Measurements from ENCODE around the gene KRT74. TPM values are rescaled to one million over a fixed set of nuclear protein-coding genes. Genes with fewer than 3 reads are reported as not detected.

The KRT74 gene
- total RNA-seq, 4 donors from 2014 or later, result not detected

DNA sequence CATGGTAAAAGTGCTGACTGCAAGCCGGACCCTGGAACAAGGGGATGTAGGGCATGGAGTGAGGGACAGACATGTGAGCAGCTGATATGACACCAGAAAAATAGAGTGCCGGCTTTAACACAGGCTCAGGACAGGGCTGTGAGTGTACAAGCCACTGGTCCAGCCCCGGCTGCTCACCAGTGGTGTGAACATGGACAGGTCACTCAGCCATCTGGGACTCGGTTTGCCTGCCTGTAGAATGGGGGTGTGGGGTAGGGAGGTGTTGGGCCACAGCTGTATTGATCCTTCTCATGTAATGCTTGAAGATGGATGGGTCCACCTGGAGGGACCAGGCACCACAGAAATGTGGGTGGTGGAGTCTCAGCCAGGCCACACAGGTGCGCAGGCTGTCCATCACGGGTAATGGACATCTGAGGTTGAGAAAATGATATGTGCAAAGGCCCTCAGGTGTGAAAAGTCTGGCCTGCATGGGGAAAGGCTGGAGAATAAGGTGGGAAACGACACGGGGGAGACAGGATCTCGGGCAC lies 10.6 kb upstream of the KRT74 start:
- Histone ChIP-seq H3K4me1 (no peaks in the 10 kb centered on the region), H3K36me3 (no peaks in the 10 kb centered on the region), H3K9me3 (no peaks in the 10 kb centered on the region), H3K27me3 (no peaks in the 10 kb centered on the region), H3K27ac (no peak overlapping the region), H3K4me3 (no peak overlapping the region)
- intact Hi-C loops (cut with DNase I; ENCODE audit: low total_unique reads) (loop anchor here (5.0 kb wide), 1 partner anchor 293 kb away; no protein-coding TSS in a partner anchor), in situ Hi-C loops (cut with MboI; ENCODE audit: low sequenced_read_pairs in 4 of 4) (loop anchor here in 1 of 4 donors (25.0 kb wide), 2 partner anchors 303 to 403 kb away; no protein-coding TSS in a partner anchor)
- ATAC-seq (no peak), DNase-seq (no peak)
- TF ChIP-seq, protein P1, sequence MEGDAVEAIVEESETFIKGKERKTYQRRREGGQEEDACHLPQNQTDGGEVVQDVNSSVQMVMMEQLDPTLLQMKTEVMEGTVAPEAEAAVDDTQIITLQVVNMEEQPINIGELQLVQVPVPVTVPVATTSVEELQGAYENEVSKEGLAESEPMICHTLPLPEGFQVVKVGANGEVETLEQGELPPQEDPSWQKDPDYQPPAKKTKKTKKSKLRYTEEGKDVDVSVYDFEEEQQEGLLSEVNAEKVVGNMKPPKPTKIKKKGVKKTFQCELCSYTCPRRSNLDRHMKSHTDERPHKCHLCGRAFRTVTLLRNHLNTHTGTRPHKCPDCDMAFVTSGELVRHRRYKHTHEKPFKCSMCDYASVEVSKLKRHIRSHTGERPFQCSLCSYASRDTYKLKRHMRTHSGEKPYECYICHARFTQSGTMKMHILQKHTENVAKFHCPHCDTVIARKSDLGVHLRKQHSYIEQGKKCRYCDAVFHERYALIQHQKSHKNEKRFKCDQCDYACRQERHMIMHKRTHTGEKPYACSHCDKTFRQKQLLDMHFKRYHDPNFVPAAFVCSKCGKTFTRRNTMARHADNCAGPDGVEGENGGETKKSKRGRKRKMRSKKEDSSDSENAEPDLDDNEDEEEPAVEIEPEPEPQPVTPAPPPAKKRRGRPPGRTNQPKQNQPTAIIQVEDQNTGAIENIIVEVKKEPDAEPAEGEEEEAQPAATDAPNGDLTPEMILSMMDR (IDR thresholded peaks at IDR 0.05 in 4 of 5, conservative IDR thresholded peaks at IDR 0.05 in 1 of 5), result no peak
- TF ChIP-seq POLR2A (IDR thresholded peaks at IDR 0.05), result no peak

DNA sequence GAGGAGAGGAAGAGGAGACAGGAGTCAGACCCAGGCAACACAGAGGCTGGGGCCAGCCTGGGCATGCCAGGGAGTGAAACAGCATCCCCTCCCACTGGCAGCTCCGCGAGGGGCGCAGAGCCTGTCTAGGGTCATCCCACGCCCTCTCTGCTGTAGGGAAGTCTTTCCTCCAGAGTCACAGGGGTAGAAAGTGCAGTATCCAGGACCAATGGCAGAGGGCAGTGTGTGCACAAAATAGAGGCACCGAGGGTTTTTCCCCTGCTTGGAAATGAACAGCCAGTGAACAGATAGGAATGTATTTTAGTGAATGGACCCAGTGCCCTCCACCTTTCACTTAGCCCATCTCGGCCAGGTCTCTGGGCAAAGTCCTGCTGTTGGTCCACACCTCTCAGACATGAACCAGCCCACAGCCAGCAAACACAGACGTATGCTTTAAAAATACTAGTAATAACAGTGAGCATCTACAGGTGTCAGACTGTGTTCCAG lies 9.4 kb upstream of the KRT74 start:
- intact Hi-C loops (cut with DNase I; ENCODE audit: low total_unique reads), result loop anchor here (5.0 kb wide), 1 partner anchor 294 kb away; no protein-coding TSS in a partner anchor
- no peaks in the 10 kb centered on the region for H3K27me3 ChIP-seq
- peak in 1 of 2 donors; percentile 11 for DNase-seq

DNA sequence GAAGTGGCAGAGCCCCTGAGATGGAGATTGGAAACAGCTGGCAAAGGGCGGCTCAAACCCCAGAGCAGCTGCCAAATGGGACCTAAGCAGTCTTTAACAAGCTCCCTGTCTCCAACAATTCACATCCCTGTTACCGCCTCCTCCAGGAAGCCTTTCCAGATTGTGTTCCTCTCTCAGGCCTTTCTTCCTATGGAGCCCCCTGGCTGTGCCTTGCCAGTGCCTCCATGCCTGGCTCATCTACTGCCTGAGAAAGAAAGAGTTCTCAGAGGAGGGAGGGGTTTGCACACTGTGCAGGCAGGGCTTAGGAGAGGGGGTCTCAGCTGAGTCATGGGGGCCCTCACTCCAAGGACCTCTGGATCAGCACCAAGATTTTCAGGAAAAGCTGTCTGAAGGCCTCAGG lies 8.8 kb upstream of the KRT74 start:
- in situ Hi-C loops (cut with MboI; ENCODE audit: low sequenced_read_pairs in 4 of 4) (loop anchor here in 1 of 4 donors (25.0 kb wide), 2 partner anchors 305 to 405 kb away; no protein-coding TSS in a partner anchor), intact Hi-C loops (cut with DNase I; ENCODE audit: low total_unique reads) (loop anchor here (5.0 kb wide), 1 partner anchor 295 kb away; no protein-coding TSS in a partner anchor)
- H3K27ac ChIP-seq, result no peak overlapping the region
- H3K4me3 ChIP-seq, result no peak overlapping the region
- H3K9me3 ChIP-seq, result no peaks in the 10 kb centered on the region
- no peaks in the 10 kb centered on the region for H3K36me3 ChIP-seq
- DNase-seq, result no peak
- H3K4me1 ChIP-seq, result no peaks in the 10 kb centered on the region
- no peak for ATAC-seq
- no peaks in the 10 kb centered on the region for H3K27me3 ChIP-seq
- TF ChIP-seq, protein P1 (IDR thresholded peaks at IDR 0.05 in 4 of 5, conservative IDR thresholded peaks at IDR 0.05 in 1 of 5), result no peak
- no peak for TF ChIP-seq POLR2A (IDR thresholded peaks at IDR 0.05)

More for the DNA sequence above, 9.4 kb upstream of the KRT74 start:
- no peak for TF ChIP-seq POLR2A (IDR thresholded peaks at IDR 0.05)
- TF ChIP-seq, protein P1 (IDR thresholded peaks at IDR 0.05 in 4 of 5, conservative IDR thresholded peaks at IDR 0.05 in 1 of 5), result peak in 3 of 5 experiments; percentile 31 to 47 (median 39)
- H3K27ac ChIP-seq, result no peak overlapping the region
- in situ Hi-C loops (cut with MboI; ENCODE audit: low sequenced_read_pairs in 4 of 4), result loop anchor here in 1 of 4 donors (25.0 kb wide), 2 partner anchors 304 to 404 kb away; no protein-coding TSS in a partner anchor
- no peaks in the 10 kb centered on the region for H3K4me1 ChIP-seq
- H3K9me3 ChIP-seq, result no peaks in the 10 kb centered on the region
- ATAC-seq, result peak in 1 of 2 donors; percentile 62
- no peak overlapping the region for H3K4me3 ChIP-seq
- H3K36me3 ChIP-seq, result no peaks in the 10 kb centered on the region

DNA sequence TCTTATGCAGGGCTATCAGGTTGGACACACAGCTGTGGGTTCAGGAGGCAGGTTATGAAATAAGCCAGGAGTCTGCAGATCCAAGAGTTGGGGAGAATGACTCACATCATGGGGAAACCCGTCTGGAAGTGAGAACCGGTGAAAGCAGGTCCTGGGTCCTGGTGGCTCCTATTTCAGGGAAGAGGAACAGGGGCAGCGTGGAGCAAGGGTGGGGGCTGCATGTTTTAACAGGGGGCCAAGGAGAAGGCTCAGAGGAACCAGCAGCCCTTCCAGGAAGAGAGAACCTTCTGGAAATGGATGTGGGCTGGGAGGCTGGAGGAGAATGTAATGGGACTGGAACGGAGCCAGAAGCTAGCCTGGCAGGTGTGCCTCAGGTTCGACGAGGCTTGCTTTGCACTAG lies 7.8 kb upstream of the KRT74 start:
- TF ChIP-seq, protein P1 (IDR thresholded peaks at IDR 0.05 in 4 of 5, conservative IDR thresholded peaks at IDR 0.05 in 1 of 5), result no peak
- no peak for TF ChIP-seq POLR2A (IDR thresholded peaks at IDR 0.05)
- ATAC-seq, result no peak
- H3K36me3 ChIP-seq, result no peaks in the 10 kb centered on the region
- H3K4me1 ChIP-seq, result no peaks in the 10 kb centered on the region
- H3K4me3 ChIP-seq, result no peak overlapping the region
- no peaks in the 10 kb centered on the region for H3K9me3 ChIP-seq
- intact Hi-C loops (cut with DNase I; ENCODE audit: low total_unique reads), result loop anchor here (5.0 kb wide), 1 partner anchor 296 kb away; no protein-coding TSS in a partner anchor
- in situ Hi-C loops (cut with MboI; ENCODE audit: low sequenced_read_pairs in 4 of 4), result loop anchor here in 1 of 4 donors (25.0 kb wide), 2 partner anchors 306 to 406 kb away; no protein-coding TSS in a partner anchor
- no peaks in the 10 kb centered on the region for H3K27me3 ChIP-seq
- no peak overlapping the region for H3K27ac ChIP-seq
- DNase-seq, result no peak
